Esophagus muscularis mucosa (tissue), 4 donors: ENCODE data around the gene OVAAL.

Experiments
- EP300 ChIP-seq: sonication (generic); formaldehyde crosslinking; IDR thresholded peaks from one replicate; pipeline ENCODE4 v1.6.1; 2017; ENCODE audit warnings: antibody characterized with exemption
- POLR2A ChIP-seq: fragments of 450-650 bp; IDR thresholded peaks from one replicate; pipeline ENCODE4 v1.6.1; 2017; ENCODE audit warnings: antibody characterized with exemption, moderate library complexity, mild to moderate bottlenecking, low read depth
- POLR2AphosphoS5 ChIP-seq, 2 donors: sonication (generic); formaldehyde crosslinking; IDR thresholded peaks; one replicate each; pipeline ENCODE4 v1.6.1; 2017; ENCODE audit warnings: antibody characterized with exemption in 2 of 2
- TF ChIP-seq, protein P1 (sequence below), 3 experiments: fragments of 200-600 bp in 2 of 3; fragments of 450-650 bp in 1 of 3; sonication (generic) in 2 of 3; IDR thresholded peaks; one replicate each; pipeline ENCODE4 v1.5.1; 2017 to 2019; ENCODE audit warnings: antibody characterized with exemption in 3 of 3, mild to moderate bottlenecking in 2 of 3, moderate library complexity in 1 of 3

DNA sequence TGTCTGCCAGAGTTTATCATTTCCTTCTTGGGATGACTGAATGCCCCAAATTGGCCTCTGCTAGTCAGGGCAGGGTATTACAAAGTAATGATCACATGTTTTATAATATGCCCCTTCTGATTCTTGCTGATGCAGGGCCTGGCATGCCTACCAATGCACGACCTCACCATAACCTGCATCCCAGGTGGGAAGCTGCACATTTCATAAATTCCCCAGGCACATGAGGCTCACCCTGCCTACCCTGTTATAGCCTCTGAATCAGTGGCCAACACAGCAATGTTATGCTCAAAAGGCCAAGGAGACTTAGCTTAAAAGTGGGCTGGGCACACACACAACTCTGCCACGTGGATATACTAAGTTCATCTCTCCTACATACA, 45.1 kb downstream of the OVAAL start:
- TF ChIP-seq, protein P1, sequence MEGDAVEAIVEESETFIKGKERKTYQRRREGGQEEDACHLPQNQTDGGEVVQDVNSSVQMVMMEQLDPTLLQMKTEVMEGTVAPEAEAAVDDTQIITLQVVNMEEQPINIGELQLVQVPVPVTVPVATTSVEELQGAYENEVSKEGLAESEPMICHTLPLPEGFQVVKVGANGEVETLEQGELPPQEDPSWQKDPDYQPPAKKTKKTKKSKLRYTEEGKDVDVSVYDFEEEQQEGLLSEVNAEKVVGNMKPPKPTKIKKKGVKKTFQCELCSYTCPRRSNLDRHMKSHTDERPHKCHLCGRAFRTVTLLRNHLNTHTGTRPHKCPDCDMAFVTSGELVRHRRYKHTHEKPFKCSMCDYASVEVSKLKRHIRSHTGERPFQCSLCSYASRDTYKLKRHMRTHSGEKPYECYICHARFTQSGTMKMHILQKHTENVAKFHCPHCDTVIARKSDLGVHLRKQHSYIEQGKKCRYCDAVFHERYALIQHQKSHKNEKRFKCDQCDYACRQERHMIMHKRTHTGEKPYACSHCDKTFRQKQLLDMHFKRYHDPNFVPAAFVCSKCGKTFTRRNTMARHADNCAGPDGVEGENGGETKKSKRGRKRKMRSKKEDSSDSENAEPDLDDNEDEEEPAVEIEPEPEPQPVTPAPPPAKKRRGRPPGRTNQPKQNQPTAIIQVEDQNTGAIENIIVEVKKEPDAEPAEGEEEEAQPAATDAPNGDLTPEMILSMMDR (IDR thresholded peaks at IDR 0.05), result no peak
- TF ChIP-seq POLR2A, result no peak
- no peak for TF ChIP-seq EP300
- no peak for TF ChIP-seq POLR2AphosphoS5 (IDR thresholded peaks at IDR 0.05)
